Mesenchymal stem cell (in vitro differentiated cells and primary cell): ENCODE measurements around the gene EGR4.

Experiments
- DNase-seq: peaks from one replicate; pipeline ENCODE4 v3.0.0-alpha.2; 2013
- H2AFZ ChIP-seq: one replicate; pipeline ENCODE4 v1.6.1; 2013; ENCODE audit warnings: low read depth, mild to moderate bottlenecking, control low read depth, inconsistent platforms, low read length, moderate library complexity
- H2AK5ac ChIP-seq: 2 replicates; pipeline ENCODE4 v1.6.1; 2013; ENCODE audit warnings: low read length, moderate library complexity, mild to moderate bottlenecking, inconsistent platforms; ENCODE audit not compliant: severe bottlenecking
- H2BK120ac ChIP-seq: one replicate; pipeline ENCODE4 v1.6.1; 2013; ENCODE audit warnings: low read depth, mild to moderate bottlenecking, inconsistent platforms, low read length, moderate library complexity
- H2BK12ac ChIP-seq, 2 experiments: one replicate each; pipeline ENCODE4 v1.6.1; 2013; ENCODE audit warnings: inconsistent platforms in 2 of 2, low read length in 2 of 2, mild to moderate bottlenecking in 2 of 2, moderate library complexity in 2 of 2, control low read depth in 1 of 2
- H2BK15ac ChIP-seq: one replicate; pipeline ENCODE4 v1.6.1; 2013; ENCODE audit warnings: mild to moderate bottlenecking, low read depth, inconsistent platforms; ENCODE audit not compliant: poor library complexity, severe bottlenecking
- H2BK5ac ChIP-seq: 2 replicates; pipeline ENCODE4 v1.6.1; 2013; ENCODE audit warnings: low read depth, mild to moderate bottlenecking, low read length, control low read depth, inconsistent platforms; ENCODE audit not compliant: poor library complexity, severe bottlenecking
- H3K14ac ChIP-seq, 2 experiments: one replicate each; pipeline ENCODE4 v1.6.1; 2013; ENCODE audit warnings: inconsistent platforms in 2 of 2, low read length in 2 of 2, control low read depth in 1 of 2, mild to moderate bottlenecking in 1 of 2, moderate library complexity in 1 of 2
- H3K18ac ChIP-seq, 2 experiments: one replicate each; pipeline ENCODE4 v1.6.1; 2013; ENCODE audit warnings: inconsistent platforms in 2 of 2, low read length in 2 of 2, control low read depth in 1 of 2, low read depth in 1 of 2, mild to moderate bottlenecking in 1 of 2
- H3K23ac ChIP-seq, 2 experiments: one replicate each; pipeline ENCODE4 v1.6.1; 2013; ENCODE audit warnings: inconsistent platforms in 2 of 2, low read length in 2 of 2, mild to moderate bottlenecking in 2 of 2, moderate library complexity in 2 of 2, control low read depth in 1 of 2
- H3K27ac ChIP-seq: 2 replicates; pipeline ENCODE4 v1.5.1; 2013; ENCODE audit warnings: mild to moderate bottlenecking, moderate library complexity, low read length, control low read depth, inconsistent platforms; ENCODE audit not compliant: poor library complexity, severe bottlenecking
- H3K27me3 ChIP-seq, 2 experiments: 2 replicates each; pipeline versions ENCODE4 v1.6.1 to v1.7.0; 2013; ENCODE audit warnings: low read length in 2 of 2, mild to moderate bottlenecking in 2 of 2, moderate library complexity in 2 of 2, control low read depth in 1 of 2, inconsistent platforms in 1 of 2; ENCODE audit not compliant: control insufficient read depth in 1 of 2, insufficient read depth in 1 of 2
- H3K36me3 ChIP-seq, 2 experiments: 2 replicates each; pipeline versions ENCODE4 v1.6.1 to v1.7.0; 2013; ENCODE audit warnings: low read length in 2 of 2, control low read depth in 1 of 2, inconsistent platforms in 1 of 2, low read depth in 1 of 2, mild to moderate bottlenecking in 1 of 2; ENCODE audit not compliant: insufficient read depth in 2 of 2, control insufficient read depth in 1 of 2
- H3K4ac ChIP-seq, 2 experiments: one replicate each; pipeline ENCODE4 v1.6.1; 2013; ENCODE audit warnings: inconsistent platforms in 2 of 2, low read length in 2 of 2, mild to moderate bottlenecking in 2 of 2, moderate library complexity in 2 of 2, control low read depth in 1 of 2, low read depth in 1 of 2
- H3K4me1 ChIP-seq: 2 replicates; pipeline ENCODE4 v1.6.1; 2013; ENCODE audit warnings: low read depth, low read length, control low read depth; ENCODE audit not compliant: control insufficient read depth, insufficient read depth
- H3K4me2 ChIP-seq: 2 replicates; pipeline ENCODE4 v1.6.1; 2013; ENCODE audit warnings: low read length, mild to moderate bottlenecking, inconsistent platforms; ENCODE audit not compliant: poor library complexity, severe bottlenecking
- H3K4me3 ChIP-seq, 2 experiments: 2 replicates each; pipeline versions ENCODE4 v1.5.1 to v1.7.0; 2013; ENCODE audit warnings: low read length in 2 of 2, mild to moderate bottlenecking in 2 of 2, control low read depth in 1 of 2, low read depth in 1 of 2; ENCODE audit not compliant: insufficient read depth in 1 of 2
- H3K79me1 ChIP-seq: replicated peaks from 2 replicates; pipeline ENCODE4 v1.6.1; 2013; ENCODE audit warnings: mild to moderate bottlenecking, control low read depth, low read length, inconsistent platforms; ENCODE audit not compliant: poor library complexity, severe bottlenecking
- H3K9ac ChIP-seq: 2 replicates; pipeline ENCODE4 v1.7.0; 2013; ENCODE audit warnings: mild to moderate bottlenecking, low read length, moderate library complexity
- H3K9me3 ChIP-seq: 2 replicates; pipeline ENCODE4 v1.7.0; 2013; ENCODE audit warnings: mild to moderate bottlenecking, low read length; ENCODE audit not compliant: control insufficient read depth
- H4K8ac ChIP-seq: one replicate; pipeline ENCODE4 v1.6.1; 2013; ENCODE audit warnings: inconsistent platforms, mild to moderate bottlenecking, low read length, moderate library complexity
- H4K91ac ChIP-seq: one replicate; pipeline ENCODE4 v1.6.1; 2013; ENCODE audit warnings: mild to moderate bottlenecking, low read length, inconsistent platforms
- WGBS: methylation state at CpG from one replicate; pipeline ENCODE4 v1.1.7; 2013; ENCODE audit warnings: mixed read lengths; 5-methylcytosine and 5-hydroxymethylcytosine counted together

Gene EGR4

DNA sequence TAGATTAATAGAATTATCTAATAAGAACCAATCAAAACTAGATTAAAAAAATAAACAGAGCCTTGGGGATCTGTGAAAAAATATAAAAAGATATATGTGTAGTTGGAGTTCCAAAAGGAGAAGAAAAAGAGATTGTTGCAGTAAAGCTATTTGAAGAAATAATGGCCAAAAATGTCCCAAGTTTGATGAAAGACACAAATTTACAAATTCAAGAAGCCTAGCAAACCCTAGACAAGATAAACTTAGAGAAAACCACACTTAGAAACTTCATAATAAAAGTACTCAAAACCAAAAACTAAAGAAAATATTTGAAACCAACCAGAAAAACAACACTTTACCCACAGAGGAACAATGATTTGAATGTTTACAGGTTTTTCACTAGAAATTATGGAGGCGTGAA is 41.3 kb upstream of the EGR4 start:
- Histone ChIP-seq H3K23ac (no peak overlapping the region), H3K4me1 (no peaks in the 10 kb centered on the region), H3K4me3 (no peak overlapping the region), H3K9ac (no peak overlapping the region), H3K27me3 (peaks cover 3 to 6% of the 10 kb centered on the region in 2 experiments), H2BK15ac (no peak overlapping the region), H3K4me2 (no peak overlapping the region), H3K27ac (no peak overlapping the region), H2BK5ac (no peak overlapping the region), H3K18ac (no peak overlapping the region), H2BK120ac (no peak overlapping the region), H3K36me3 (no peaks in the 10 kb centered on the region), H3K9me3 (no peaks in the 10 kb centered on the region), H3K79me1 (no peaks in the 10 kb centered on the region), H2AK5ac (no peak overlapping the region), H2BK12ac (no peak overlapping the region), H4K8ac (no peak overlapping the region), H3K14ac (no peak overlapping the region), H3K4ac (no peak overlapping the region), H2AFZ (no peak overlapping the region), H4K91ac (no peak overlapping the region)
- 100% methylated on average over 1 of the region's 1 CpG for WGBS
- no peak for DNase-seq

DNA sequence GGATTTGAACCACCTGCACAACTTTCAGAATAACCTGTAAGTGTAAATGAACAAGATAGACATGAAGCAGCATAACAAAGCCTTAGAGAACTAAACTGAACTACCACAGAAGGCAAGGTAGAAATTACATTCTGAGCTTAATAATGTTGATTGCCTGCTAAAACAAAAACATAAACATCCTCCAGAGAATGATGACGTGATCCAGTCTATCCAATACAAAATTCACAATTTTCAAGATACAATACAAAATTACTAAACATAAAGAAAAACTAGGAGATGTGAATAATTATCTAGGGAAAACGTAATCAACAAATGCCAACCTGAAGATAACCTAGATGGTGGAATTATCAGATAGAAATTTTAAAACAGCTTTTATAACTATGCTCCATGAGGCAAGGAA is 40.7 kb upstream of the EGR4 start:
- Histone ChIP-seq H2BK12ac (no peak overlapping the region), H3K18ac (no peak overlapping the region), H3K27me3 (peaks cover 0 to under 1% of the 10 kb centered on the region in 2 experiments), H3K9ac (no peak overlapping the region), H4K8ac (no peak overlapping the region), H3K14ac (no peak overlapping the region), H2AFZ (no peak overlapping the region), H4K91ac (no peak overlapping the region), H2BK15ac (no peak overlapping the region), H3K23ac (no peak overlapping the region), H3K4me3 (no peak overlapping the region), H3K36me3 (no peaks in the 10 kb centered on the region), H2AK5ac (no peak overlapping the region), H2BK5ac (no peak overlapping the region), H3K79me1 (no peaks in the 10 kb centered on the region), H3K4me1 (no peaks in the 10 kb centered on the region), H3K27ac (no peak overlapping the region), H3K4me2 (no peak overlapping the region), H3K9me3 (no peaks in the 10 kb centered on the region), H2BK120ac (no peak overlapping the region), H3K4ac (no peak overlapping the region)
- WGBS = no CpG with 5 or more reads among the region's 2 CpGs
- DNase-seq = no peak

GRCh38 chr2:73333564-73333963 is 40.2 kb upstream of the EGR4 start:
- H2BK12ac ChIP-seq = no peak overlapping the region
- DNase-seq = no peak
- H2AK5ac ChIP-seq = no peak overlapping the region

GRCh38 chr2:73324126-73324725 is 30.9 kb upstream of the EGR4 start:
- Histone ChIP-seq H3K4me2 (no peak overlapping the region), H3K27ac (no peak overlapping the region), H3K23ac (no peak overlapping the region), H3K4me1 (no peaks in the 10 kb centered on the region), H2BK12ac (no peak overlapping the region), H3K9me3 (no peaks in the 10 kb centered on the region), H3K9ac (no peak overlapping the region), H3K4ac (no peak overlapping the region), H3K14ac (no peak overlapping the region), H3K79me1 (no peaks in the 10 kb centered on the region), H3K18ac (no peak overlapping the region), H2BK120ac (no peak overlapping the region), H2AFZ (no peak overlapping the region), H3K36me3 (no peaks in the 10 kb centered on the region), H2AK5ac (no peak overlapping the region), H3K27me3 (peaks cover 55 to 68% of the 10 kb centered on the region in 2 experiments), H4K91ac (no peak overlapping the region), H4K8ac (no peak overlapping the region), H2BK15ac (no peak overlapping the region), H3K4me3 (no peak overlapping the region), H2BK5ac (no peak overlapping the region)
- WGBS = 77% methylated on average over 13 of the region's 13 CpGs
- no peak for DNase-seq

More at GRCh38 chr2:73333564-73333963, 40.2 kb upstream of the EGR4 start:
- Histone ChIP-seq H2AFZ (no peak overlapping the region), H3K36me3 (no peaks in the 10 kb centered on the region), H3K4me1 (no peaks in the 10 kb centered on the region), H4K8ac (no peak overlapping the region), H2BK5ac (no peak overlapping the region), H3K4ac (no peak overlapping the region), H3K9me3 (no peaks in the 10 kb centered on the region), H3K79me1 (no peaks in the 10 kb centered on the region), H2BK120ac (no peak overlapping the region), H3K27ac (no peak overlapping the region), H3K4me2 (no peak overlapping the region), H4K91ac (no peak overlapping the region), H3K23ac (no peak overlapping the region), H3K14ac (no peak overlapping the region), H3K27me3 (no peaks in the 10 kb centered on the region), H3K9ac (no peak overlapping the region), H3K4me3 (no peak overlapping the region), H3K18ac (no peak overlapping the region), H2BK15ac (no peak overlapping the region)
